HG02943 (cell line): ENCODE data around the gene ACP3.

ENCODE experiments used
- ATAC-seq: cut with Tn5 transposase; IDR thresholded peaks from one replicate; pipeline ENCODE4 v1.9.1; 2021; ENCODE audit warnings: mild to moderate bottlenecking, low read depth, moderate library complexity; ENCODE audit not compliant: unreplicated experiment

Gene ACP3

DNA sequence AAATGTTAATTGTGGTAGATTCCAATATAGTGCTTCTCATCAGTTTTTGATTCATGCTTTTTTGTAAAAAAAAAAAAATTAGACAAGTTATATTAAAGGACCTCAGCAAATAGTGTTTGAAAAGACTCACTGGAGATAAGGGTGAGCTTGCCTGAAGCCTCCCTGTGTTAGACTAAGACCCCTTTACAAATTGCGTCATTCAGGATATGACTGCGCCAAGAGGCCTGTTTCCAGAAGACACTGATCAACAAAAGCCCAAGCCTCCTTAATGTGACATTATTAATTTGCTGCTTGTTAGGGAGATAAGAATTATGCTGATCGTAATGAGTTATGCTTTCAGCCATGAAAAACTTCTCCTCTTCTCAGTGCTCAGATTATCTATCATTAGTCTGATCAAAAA is 87.1 kb downstream of the ACP3 start:
- ATAC-seq, result no peak

DNA sequence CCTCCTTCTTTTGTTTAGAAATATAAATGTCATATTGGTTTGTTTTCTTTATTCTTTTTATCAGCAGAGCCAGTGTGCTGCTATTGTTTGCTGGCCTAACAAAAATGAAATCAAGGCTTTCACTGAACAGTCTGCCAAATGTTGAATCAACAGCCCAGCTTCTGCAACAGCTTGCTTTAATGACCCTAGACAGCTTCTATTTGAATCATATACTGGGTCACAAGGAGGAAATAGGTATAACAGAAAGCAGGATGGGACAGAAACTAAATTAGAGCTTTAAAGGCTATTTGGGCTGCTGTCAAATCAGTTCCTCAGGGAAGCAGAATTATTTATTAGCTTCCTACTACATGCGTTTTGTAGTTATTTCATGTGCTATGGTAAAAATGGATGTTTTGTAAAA is 88.0 kb downstream of the ACP3 start:
- ATAC-seq, result no peak

DNA sequence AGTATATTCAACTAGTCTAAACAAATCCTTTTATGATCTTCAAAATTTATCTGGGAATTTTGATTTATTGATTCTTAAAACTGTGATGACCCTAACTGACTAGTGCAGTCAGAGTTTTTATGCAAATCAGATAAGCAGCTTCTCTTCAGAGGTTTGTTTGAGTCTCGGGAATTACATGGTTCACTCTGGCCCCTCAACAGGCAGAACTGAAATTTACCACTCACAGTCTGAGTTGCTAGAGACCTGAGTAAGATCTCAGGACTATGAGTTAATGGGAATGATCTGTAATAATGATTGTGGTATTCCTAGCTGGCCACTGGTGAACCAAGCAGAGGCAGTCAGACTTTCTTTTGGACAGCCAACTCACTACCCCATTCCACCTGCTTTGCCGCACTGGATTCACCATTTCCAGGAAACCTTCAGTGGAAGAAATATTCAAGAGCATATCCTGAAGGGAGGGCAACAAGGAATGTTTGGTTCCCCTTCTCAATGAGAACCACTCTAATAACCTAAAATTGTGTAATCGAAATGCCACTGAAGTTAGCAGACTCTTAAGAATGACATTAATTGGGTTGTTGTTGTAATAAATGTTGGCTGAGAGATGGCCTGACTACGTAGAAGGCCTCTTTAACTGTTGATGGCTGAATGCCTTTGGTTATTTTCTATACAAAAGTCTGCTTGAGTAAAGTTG is 88.5 kb downstream of the ACP3 start:
- no peak for ATAC-seq

DNA sequence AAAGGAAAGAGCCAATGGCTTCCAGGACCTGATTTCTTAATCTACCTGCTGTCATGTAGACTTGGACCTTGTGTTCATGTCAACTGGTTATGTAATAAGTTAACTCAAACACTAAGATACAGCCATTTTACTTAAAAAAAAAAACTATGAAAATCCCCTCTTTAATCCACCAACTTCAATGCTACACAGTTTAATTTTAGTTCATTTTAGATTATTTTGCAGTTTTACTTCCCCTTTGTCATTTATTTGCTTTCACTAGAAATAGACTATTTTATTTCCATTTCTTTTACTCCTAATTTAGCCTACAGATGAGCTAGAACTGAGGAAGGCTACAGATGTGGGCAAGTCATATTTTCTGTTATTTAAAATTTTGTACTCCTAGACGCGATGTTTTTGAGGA is 89.4 kb downstream of the ACP3 start:
- ATAC-seq, result no peak

DNA sequence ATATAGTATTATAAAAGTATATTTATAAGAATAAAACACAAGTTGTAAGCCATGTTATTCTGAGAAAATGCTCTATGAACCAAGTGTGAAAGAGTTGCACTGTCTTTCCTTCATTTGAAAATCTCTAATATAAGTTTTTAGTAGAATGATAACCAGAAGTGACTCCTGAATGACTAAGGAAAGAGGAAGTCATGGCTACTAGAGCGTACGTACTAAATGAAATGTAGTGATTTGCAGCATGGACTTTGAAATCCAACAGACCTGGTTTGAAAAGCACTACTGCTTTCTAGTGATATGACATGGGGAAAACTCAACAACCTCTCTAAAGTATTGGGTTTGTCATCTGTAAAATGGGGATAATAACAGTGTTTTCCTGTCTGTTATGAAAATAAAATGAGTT is 89.8 kb downstream of the ACP3 start:
- no peak for ATAC-seq
